Thyroid gland (tissue), 4 donors: ENCODE measurements around the gene CDH9. TPM values are rescaled to one million over a fixed set of nuclear protein-coding genes. Genes with fewer than 3 reads are reported as not detected.

ENCODE experiments used
- DNase-seq, 2 donors: peaks; one replicate each; pipeline ENCODE4 v3.0.0-alpha.2; 2019
- H3K27ac ChIP-seq, 3 donors: fragments of 200-600 bp; sonication (generic); 1 replicate in 2 of 3; 2 replicates in 1 of 3; pipeline ENCODE4 v1.5.1; 2016 to 2019; ENCODE audit warnings: mild to moderate bottlenecking in 1 of 3, moderate library complexity in 1 of 3
- H3K27me3 ChIP-seq: fragments of 200-600 bp; sonication (generic); one replicate; pipeline ENCODE4 v1.5.1; 2019
- H3K36me3 ChIP-seq, 2 donors: fragments of 200-600 bp; sonication (generic); one replicate each; pipeline ENCODE4 v1.5.1; 2016 to 2019
- H3K4me1 ChIP-seq, 2 donors: fragments of 200-600 bp; sonication (generic); one replicate each; pipeline ENCODE4 v1.5.1; 2017 to 2019
- H3K4me3 ChIP-seq, 3 donors: fragments of 200-600 bp; sonication (generic); replicated peaks in 1 of 3; 1 replicate in 2 of 3; 2 replicates in 1 of 3; pipeline ENCODE4 v1.5.1; 2016; ENCODE audit warnings: mild to moderate bottlenecking in 1 of 3
- H3K9me3 ChIP-seq: fragments of 200-600 bp; sonication (generic); one replicate; pipeline ENCODE4 v1.5.1; 2017
- POLR2A ChIP-seq, 2 donors: fragments of 450-650 bp; IDR thresholded peaks; one replicate each; pipeline ENCODE4 v1.6.1; 2017; ENCODE audit warnings: antibody characterized with exemption in 2 of 2, mild to moderate bottlenecking in 2 of 2, moderate library complexity in 1 of 2
- WGBS, 2 donors: methylation state at CpG; one replicate each; pipeline ENCODE4 v1.1.5; 2017; 5-methylcytosine and 5-hydroxymethylcytosine counted together
- intact Hi-C: fragments of 100-400 bp; cut with DNase I; formaldehyde crosslinking; loops from one replicate; pipeline ENCODE4 v1.15.1; 2023
- total RNA-seq, 4 donors: library from RNA; depleted of rRNA; stranded (reverse); fragments of >200 nt; gene quantifications; one replicate each; pipeline ENCODE4 v1.2.3, GENCODE V29; 2016
- TF ChIP-seq, protein P1 (sequence below), 6 experiments: fragments of 200-600 bp in 3 of 6; fragments of 450-650 bp in 3 of 6; sonication (generic) in 3 of 6; IDR thresholded peaks; one replicate each; pipeline ENCODE4 v1.5.1; 2016 to 2019; ENCODE audit warnings: antibody characterized with exemption in 6 of 6, mild to moderate bottlenecking in 2 of 6, inconsistent platforms in 1 of 6, moderate library complexity in 1 of 6

Gene CDH9
- total RNA-seq, 4 donors from 2014 or later: not detected

DNA sequence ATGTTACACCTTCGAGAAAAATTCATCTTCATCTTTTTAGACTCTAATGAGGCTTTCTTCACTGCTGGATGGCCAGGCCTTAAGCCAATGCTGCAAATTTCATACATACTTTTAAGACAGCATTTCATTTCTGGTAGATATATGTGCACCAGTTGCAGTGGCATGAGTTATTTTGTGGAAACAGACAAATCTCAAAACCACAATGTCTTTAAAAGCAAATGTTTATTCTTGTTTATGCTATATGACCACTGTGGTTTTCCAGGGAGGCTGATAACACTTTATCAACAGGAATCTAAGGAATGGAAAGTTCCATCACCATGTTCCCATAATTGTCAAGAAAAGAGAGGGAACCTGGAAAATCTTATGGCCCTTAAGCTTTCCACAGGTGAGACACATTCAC lies 27.7 kb downstream of the CDH9 start:
- no peaks in the 10 kb centered on the region for H3K9me3 ChIP-seq
- H3K27me3 ChIP-seq: no peaks in the 10 kb centered on the region
- no peak overlapping the region for H3K27ac ChIP-seq
- no peak for DNase-seq
- TF ChIP-seq POLR2A (IDR thresholded peaks at IDR 0.05): no peak
- TF ChIP-seq, protein P1, sequence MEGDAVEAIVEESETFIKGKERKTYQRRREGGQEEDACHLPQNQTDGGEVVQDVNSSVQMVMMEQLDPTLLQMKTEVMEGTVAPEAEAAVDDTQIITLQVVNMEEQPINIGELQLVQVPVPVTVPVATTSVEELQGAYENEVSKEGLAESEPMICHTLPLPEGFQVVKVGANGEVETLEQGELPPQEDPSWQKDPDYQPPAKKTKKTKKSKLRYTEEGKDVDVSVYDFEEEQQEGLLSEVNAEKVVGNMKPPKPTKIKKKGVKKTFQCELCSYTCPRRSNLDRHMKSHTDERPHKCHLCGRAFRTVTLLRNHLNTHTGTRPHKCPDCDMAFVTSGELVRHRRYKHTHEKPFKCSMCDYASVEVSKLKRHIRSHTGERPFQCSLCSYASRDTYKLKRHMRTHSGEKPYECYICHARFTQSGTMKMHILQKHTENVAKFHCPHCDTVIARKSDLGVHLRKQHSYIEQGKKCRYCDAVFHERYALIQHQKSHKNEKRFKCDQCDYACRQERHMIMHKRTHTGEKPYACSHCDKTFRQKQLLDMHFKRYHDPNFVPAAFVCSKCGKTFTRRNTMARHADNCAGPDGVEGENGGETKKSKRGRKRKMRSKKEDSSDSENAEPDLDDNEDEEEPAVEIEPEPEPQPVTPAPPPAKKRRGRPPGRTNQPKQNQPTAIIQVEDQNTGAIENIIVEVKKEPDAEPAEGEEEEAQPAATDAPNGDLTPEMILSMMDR (IDR thresholded peaks at IDR 0.05): no peak
- H3K4me1 ChIP-seq: no peaks in the 10 kb centered on the region
- 88 to 91% methylated on average over 1 of the region's 1 CpG for WGBS, 2 donors
- intact Hi-C loops: no loop called here
- H3K36me3 ChIP-seq: no peaks in the 10 kb centered on the region
- H3K4me3 ChIP-seq: no peak overlapping the region

DNA sequence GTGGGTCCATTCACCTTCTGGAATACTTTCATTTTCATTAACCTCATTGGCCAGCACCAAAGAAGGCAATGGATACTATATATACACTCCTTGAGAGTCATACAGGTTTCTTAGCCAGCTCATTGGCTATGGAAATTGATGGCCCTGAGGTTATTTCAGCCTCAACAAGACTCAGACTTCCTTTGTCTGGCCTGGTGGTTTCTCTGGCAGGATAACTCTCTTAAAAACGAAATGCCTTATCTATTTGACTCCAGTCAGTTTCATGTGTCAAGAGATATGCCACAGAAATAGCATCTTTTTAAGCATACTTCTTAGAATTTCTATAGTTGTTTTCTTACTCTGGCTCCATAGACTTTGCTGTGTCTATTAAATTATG lies 28.9 kb downstream of the CDH9 start:
- no peak for DNase-seq
- no peaks in the 10 kb centered on the region for H3K9me3 ChIP-seq
- H3K27me3 ChIP-seq: no peaks in the 10 kb centered on the region
- 50 to 53% methylated on average over 1 of the region's 1 CpG for WGBS, 2 donors
- H3K36me3 ChIP-seq: no peaks in the 10 kb centered on the region
- H3K4me1 ChIP-seq: no peaks in the 10 kb centered on the region
- intact Hi-C loops: no loop called here
- no peak overlapping the region for H3K27ac ChIP-seq
- no peak overlapping the region for H3K4me3 ChIP-seq
- TF ChIP-seq, protein P1 (IDR thresholded peaks at IDR 0.05): no peak
- no peak for TF ChIP-seq POLR2A (IDR thresholded peaks at IDR 0.05)

DNA sequence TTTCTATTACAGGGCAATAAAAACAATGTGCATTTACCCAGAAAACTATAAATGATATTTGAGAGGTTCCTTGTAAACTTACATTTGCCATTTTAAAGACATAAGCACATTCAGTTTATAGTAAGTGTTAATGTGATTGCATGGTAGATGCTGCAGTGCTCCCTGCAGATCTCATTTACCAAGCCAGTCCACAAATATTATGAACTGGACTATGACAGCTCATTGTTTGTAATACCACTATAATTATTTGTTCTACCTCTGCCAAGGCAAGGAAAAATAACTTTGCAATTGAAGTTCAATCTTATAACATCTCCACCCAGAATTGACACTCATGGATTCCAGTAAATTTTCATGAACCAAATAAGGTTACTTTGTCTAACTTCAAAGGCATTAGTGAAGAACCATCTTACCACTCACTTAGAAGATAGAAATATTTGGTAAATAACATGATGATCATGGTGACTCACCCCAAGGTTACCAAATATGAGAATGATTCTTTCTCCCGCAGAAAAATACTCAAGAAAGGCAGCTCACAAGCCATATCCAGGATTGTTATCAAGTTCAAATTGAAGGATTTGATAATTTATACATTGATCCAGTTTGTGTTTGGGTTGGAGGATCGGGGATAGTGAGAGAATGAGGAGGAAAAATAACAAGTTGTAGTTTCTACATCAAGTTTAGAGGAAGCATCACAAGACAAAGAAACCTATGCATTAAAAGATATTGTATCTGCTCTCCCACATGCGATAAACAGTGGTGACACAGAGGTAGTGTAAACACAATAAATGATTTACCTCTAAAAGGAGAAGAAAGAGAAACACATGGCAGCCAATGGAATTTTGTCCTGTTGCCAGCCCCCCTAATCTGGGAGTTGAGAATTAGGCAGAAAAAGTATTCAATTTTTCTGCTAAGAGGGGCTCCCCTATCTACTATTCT lies 29.5 kb downstream of the CDH9 start:
- Histone ChIP-seq H3K27me3 (no peaks in the 10 kb centered on the region), H3K9me3 (no peaks in the 10 kb centered on the region), H3K36me3 (no peaks in the 10 kb centered on the region), H3K27ac (no peak overlapping the region), H3K4me3 (no peak overlapping the region), H3K4me1 (no peaks in the 10 kb centered on the region)
- no peak for DNase-seq
- intact Hi-C loops: no loop called here
- no peak for TF ChIP-seq POLR2A (IDR thresholded peaks at IDR 0.05)
- TF ChIP-seq, protein P1 (IDR thresholded peaks at IDR 0.05): no peak
- 85 to 90% methylated on average over 3 of the region's 3 CpGs for WGBS, 2 donors

DNA sequence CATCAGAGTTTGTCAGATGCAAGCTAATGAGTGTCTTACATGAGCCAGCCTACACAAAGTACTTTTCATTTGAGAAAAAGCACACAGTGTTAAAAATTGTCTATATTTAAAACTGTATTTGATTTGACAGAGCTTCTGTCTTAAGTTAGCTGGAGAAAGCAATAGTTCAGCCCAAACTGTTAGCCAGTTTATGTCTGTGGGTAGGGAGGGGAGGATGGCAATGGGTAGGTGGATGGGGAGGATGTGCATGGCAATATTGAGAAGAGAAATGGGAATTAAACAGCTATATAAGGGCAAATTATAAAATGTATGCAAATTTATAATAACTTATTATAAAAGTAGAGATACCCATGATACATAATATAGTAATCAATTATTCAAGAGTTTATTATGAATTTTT lies 31.3 kb downstream of the CDH9 start:
- Histone ChIP-seq H3K9me3 (no peaks in the 10 kb centered on the region), H3K27me3 (no peaks in the 10 kb centered on the region), H3K4me3 (no peak overlapping the region), H3K36me3 (no peaks in the 10 kb centered on the region), H3K4me1 (no peaks in the 10 kb centered on the region), H3K27ac (no peak overlapping the region)
- TF ChIP-seq, protein P1 (IDR thresholded peaks at IDR 0.05): no peak
- no peak for TF ChIP-seq POLR2A (IDR thresholded peaks at IDR 0.05)
- DNase-seq: no peak
- intact Hi-C loops: no loop called here

DNA sequence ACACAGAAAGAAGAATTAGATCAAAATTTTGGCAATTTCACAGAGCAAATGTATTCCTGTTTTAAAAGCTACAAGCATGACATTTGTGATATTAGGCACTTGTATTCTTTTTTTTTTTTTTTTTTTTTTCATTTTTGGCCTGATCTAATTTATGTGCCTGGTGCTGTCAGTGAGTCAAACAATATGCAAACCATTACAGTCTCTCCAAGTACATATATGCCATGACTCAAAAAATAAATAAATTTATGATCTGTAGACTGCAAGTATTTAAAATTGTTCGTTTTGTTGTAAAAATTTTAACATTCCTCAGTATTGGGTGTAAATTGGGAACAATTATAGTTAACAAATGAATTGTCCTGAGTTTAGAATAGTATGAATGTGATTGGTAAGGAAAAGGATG lies 51.4 kb downstream of the CDH9 start:
- no peak for TF ChIP-seq POLR2A (IDR thresholded peaks at IDR 0.05)
- TF ChIP-seq, protein P1 (IDR thresholded peaks at IDR 0.05): no peak
- H3K27me3 ChIP-seq: no peaks in the 10 kb centered on the region
- 50 to 74% methylated on average over 1 of the region's 1 CpG for WGBS, 2 donors
- no peaks in the 10 kb centered on the region for H3K36me3 ChIP-seq
- DNase-seq: no peak
- no peaks in the 10 kb centered on the region for H3K9me3 ChIP-seq
- no peak overlapping the region for H3K4me3 ChIP-seq
- intact Hi-C loops: no loop called here
- no peak overlapping the region for H3K27ac ChIP-seq
- H3K4me1 ChIP-seq: no peaks in the 10 kb centered on the region
